Endothelial cell of umbilical vein (primary cell): Measurements from ENCODE around the gene MED25. TPM values are rescaled to one million over a fixed set of nuclear protein-coding genes. Genes with fewer than 3 reads are reported as not detected.

Source experiments
- BruUV-seq: library from RNA; stranded (reverse); fragments of 400-500 nt; replicated peaks from 2 replicates; lab custom pipeline; 2021; lab: Mats Ljungman, UMichigan
- CTCF ChIA-PET: fragments of 300-600, 350-600 bp; sonication (Branson Sonifier 250); formaldehyde crosslinking; loops from one replicate; lab custom pipeline; 2021; ENCODE audit warnings: antibody characterized with exemption, inconsistent platforms; lab: Charles Lee
- POLR2A ChIA-PET: fragments of 300-600, 350-600 bp; sonication (Branson Sonifier 250); formaldehyde crosslinking; loops from one replicate; lab custom pipeline; 2021; ENCODE audit warnings: antibody characterized with exemption, inconsistent platforms; lab: Charles Lee
- DNase-seq: peaks from one replicate; pipeline ENCODE4 v3.0.0-alpha.2; 2011; ENCODE audit warnings: low read depth, low spot score
- FAIRE-seq: peaks from 2 replicates; lab custom pipeline; 2011; peaks lifted over from hg19 to GRCh38; lab: Jason Lieb, UNC
- H2AFZ ChIP-seq: 2 replicates; pipeline ENCODE4 v1.6.0; 2012; ENCODE audit warnings: low read depth, low read length, control low read depth, inconsistent platforms
- H3K27ac ChIP-seq: 2 replicates; pipeline ENCODE4 v1.5.1; 2011; ENCODE audit warnings: low read depth, mild to moderate bottlenecking, control low read depth, low read length, moderate library complexity; ENCODE audit not compliant: insufficient read depth
- H3K27me3 ChIP-seq, 2 experiments: 2 replicates each; pipeline versions ENCODE4 v1.6.0 to v1.6.1; 2011; ENCODE audit warnings: low read length in 2 of 2, mixed read lengths in 1 of 2; ENCODE audit not compliant: control insufficient read depth in 2 of 2, insufficient read depth in 2 of 2
- H3K36me3 ChIP-seq, 2 experiments: 2 replicates in 1 of 2; 3 replicates in 1 of 2; pipeline ENCODE4 v1.5.1; 2011; ENCODE audit warnings: low read length in 2 of 2, mild to moderate bottlenecking in 1 of 2, moderate library complexity in 1 of 2; ENCODE audit not compliant: control insufficient read depth in 2 of 2, insufficient read depth in 2 of 2; ENCODE audit errors: extremely low read depth in 1 of 2
- H3K4me1 ChIP-seq: 3 replicates; pipeline ENCODE4 v1.5.1; 2011; ENCODE audit warnings: mild to moderate bottlenecking, low read length; ENCODE audit not compliant: control insufficient read depth, insufficient read depth; ENCODE audit errors: extremely low read depth
- H3K4me2 ChIP-seq: 2 replicates; pipeline ENCODE4 v1.6.1; 2011; ENCODE audit warnings: low read length, control low read depth, mixed read lengths; ENCODE audit not compliant: insufficient read depth
- H3K4me3 ChIP-seq, 3 experiments: fragments of 200-600 bp in 1 of 3; sonication (generic), shearing (Covaris generic) in 1 of 3; replicated peaks in 1 of 3; 2 replicates each; pipeline ENCODE4 v1.5.1; 2011 to 2016; ENCODE audit warnings: control low read depth in 3 of 3, low read length in 3 of 3, mild to moderate bottlenecking in 2 of 3, inconsistent platforms in 1 of 3, low read depth in 1 of 3, moderate library complexity in 1 of 3; ENCODE audit not compliant: insufficient read depth in 1 of 3
- H3K79me2 ChIP-seq: 2 replicates; pipeline ENCODE4 v1.6.0; 2012; ENCODE audit warnings: low read length, inconsistent platforms; ENCODE audit not compliant: control insufficient read depth, insufficient read depth
- H3K9ac ChIP-seq: replicated peaks from 2 replicates; pipeline ENCODE3; 2011; ENCODE audit warnings: low read length, control low read depth; ENCODE audit not compliant: insufficient read depth; ENCODE audit errors: extremely low read depth
- H3K9me1 ChIP-seq: replicated peaks from 3 replicates; pipeline ENCODE4 v1.6.0; 2011; ENCODE audit warnings: mild to moderate bottlenecking, low read length; ENCODE audit not compliant: control insufficient read depth, insufficient read depth; ENCODE audit errors: extremely low read depth
- H3K9me3 ChIP-seq: replicated peaks from 2 replicates; pipeline ENCODE4 v1.5.1; 2012; ENCODE audit warnings: low read length, inconsistent platforms; ENCODE audit not compliant: control insufficient read depth, insufficient read depth
- H4K20me1 ChIP-seq: replicated peaks from 2 replicates; pipeline ENCODE3; 2011; ENCODE audit warnings: mild to moderate bottlenecking, low read length; ENCODE audit not compliant: control insufficient read depth, insufficient read depth; ENCODE audit errors: extremely low read depth
- CTCF ChIP-seq, 2 donors: IDR thresholded peaks; 1 replicate in 1 of 2; 2 replicates in 1 of 2; pipeline ENCODE4 v1.5.1; 2011; ENCODE audit warnings: low read length in 2 of 2, mild to moderate bottlenecking in 2 of 2, moderate library complexity in 2 of 2, control low read depth in 1 of 2, inconsistent platforms in 1 of 2, low read depth in 1 of 2; ENCODE audit not compliant: insufficient read depth in 1 of 2; ENCODE audit errors: extremely low read depth in 1 of 2
- EZH2 ChIP-seq: IDR thresholded peaks from 2 replicates; pipeline ENCODE4 v1.6.1; 2012; ENCODE audit warnings: borderline replicate concordance, low read depth, mild to moderate bottlenecking, moderate library complexity, low read length, inconsistent platforms; ENCODE audit not compliant: severe bottlenecking
- FOS ChIP-seq: IDR thresholded peaks from 2 replicates; pipeline ENCODE4 v1.6.1; 2011; ENCODE audit warnings: mild to moderate bottlenecking, low read length, moderate library complexity, borderline replicate concordance; ENCODE audit not compliant: insufficient read depth
- GATA2 ChIP-seq: IDR thresholded peaks from 2 replicates; pipeline ENCODE4 v1.7.0; 2011; ENCODE audit warnings: low read depth, mild to moderate bottlenecking, moderate library complexity, mixed read lengths, low read length; ENCODE audit not compliant: insufficient read length, insufficient read depth
- JUN ChIP-seq: IDR thresholded peaks from 2 replicates; pipeline ENCODE4 v1.6.1; 2011; ENCODE audit warnings: borderline replicate concordance, low read depth; ENCODE audit not compliant: insufficient read length, insufficient read depth
- MAX ChIP-seq: IDR thresholded peaks from 2 replicates; pipeline ENCODE4 v1.6.1; 2011; ENCODE audit not compliant: insufficient read depth, insufficient read length
- MYC ChIP-seq: IDR thresholded peaks from one replicate; pipeline ENCODE4 v1.6.1; 2011; ENCODE audit warnings: mild to moderate bottlenecking, low read depth, low read length
- POLR2A ChIP-seq: IDR thresholded peaks from 2 replicates; pipeline ENCODE4 v1.6.1; 2012; ENCODE audit warnings: low read depth, mild to moderate bottlenecking, control low read depth, low read length
- POLR2AphosphoS5 ChIP-seq: IDR thresholded peaks from 2 replicates; pipeline ENCODE4 v1.6.1; 2012; ENCODE audit warnings: low read depth, mild to moderate bottlenecking, control low read depth, low read length, moderate library complexity; ENCODE audit not compliant: insufficient read depth
- dilution Hi-C: fragments of 300-500 bp; cut with MboI; formaldehyde crosslinking; loops from one replicate; pipeline ENCODE4 v1.15.0; 2019; ENCODE audit warnings: low sequenced_read_pairs; ENCODE audit not compliant: extremely low pct_ligation_motif_present
- intact Hi-C: fragments of 100-400 bp; cut with micrococcal nuclease; formaldehyde crosslinking; loops from one replicate; pipeline ENCODE4 v1.10.0; 2022
- polyA plus RNA-seq, 4 experiments: library from polyadenylated mRNA; depleted of rRNA in 3 of 4; stranded (reverse) in 3 of 4; unstranded in 1 of 4; fragments of >200 nt; gene quantifications; 2 replicates each; pipeline versions ENCODE4 v1.2.1 to v1.2.3, GENCODE V29; 2011 to 2012; ENCODE audit warnings: missing spikeins in 1 of 4
- total RNA-seq: library from RNA; stranded (reverse); gene quantifications from 2 replicates; pipeline ENCODE4 v1.2.3, GENCODE V29; 2021

Gene MED25
- total and polyA plus RNA-seq, 2 donors (not counting 3 experiments of a cell fraction or from before 2014, with no cell fraction given): 31.7 to 62.9 TPM

- Histone ChIP-seq H3K27me3 (no peaks in the 10 kb centered on the region), H3K4me3 (no peak overlapping the region), H3K9me3 (no peaks in the 10 kb centered on the region), H3K79me2 (peaks cover 7% of the 10 kb centered on the region), H4K20me1 (no peaks in the 10 kb centered on the region), H3K4me1 (peaks cover 13% of the 10 kb centered on the region), H3K4me2 (no peak overlapping the region), H3K9ac (no peak overlapping the region), H3K9me1 (no peaks in the 10 kb centered on the region), H3K27ac (no peak overlapping the region), H2AFZ (no peak overlapping the region), H3K36me3 (peaks cover 18 to 45% of the 10 kb centered on the region in 2 experiments)
- no TSS peak for BruUV-seq
- DNase-seq (no peak), FAIRE-seq (no peak)
- intact Hi-C loops (no loop called here), dilution Hi-C loops (no loop called here)
- ChIA-PET POLR2A (interaction anchor here (0.6 kb wide), 1 partner anchor 16 kb away, joined by 3 read pairs; the partner anchor contains the start of gene IL4I1), CTCF (no interaction called here)
- TF ChIP-seq JUN (no peak), EZH2 (no peak), POLR2AphosphoS5 (no peak), POLR2A (no peak), MAX (no peak), FOS (no peak), CTCF (IDR thresholded peaks at IDR 0.05; ENCODE audit: extremely low read depth in 1 of 2, insufficient read depth in 1 of 2, low read depth in 1 of 2, low read length in 2 of 2) (no peak), MYC (no peak), GATA2 (no peak)
Observed at GRCh38 chr19:49880162-49880869, 62.2 kb downstream of the MED25 start.
